ENCODE measurements around the gene SDHD. TPM values are rescaled to one million over a fixed set of nuclear protein-coding genes. Genes with fewer than 3 reads are reported as not detected.

Gene SDHD
- total RNA-seq, 4 donors from 2014 or later = 102 to 120 (median 113) TPM

GRCh38 chr11:112097734-112098528, 11.3 kb downstream of the SDHD start:
- Histone ChIP-seq H3K4me1 (no peaks in the 10 kb centered on the region), H3K4me3 (no peak overlapping the region), H3K27me3 (no peaks in the 10 kb centered on the region), H3K9me3 (no peaks in the 10 kb centered on the region), H3K36me3 (peaks cover 0 to 67% of the 10 kb centered on the region in 2 donors), H3K27ac (no peak overlapping the region)
- WGBS, 2 donors (ENCODE audit: low coverage in 1 of 2) = 86 to 92% methylated on average over 5 to 6 of the region's 11 CpGs
- TF ChIP-seq POLR2AphosphoS5 (IDR thresholded peaks at IDR 0.05) (no peak), EP300 (IDR thresholded peaks at IDR 0.05) (no peak), POLR2A (IDR thresholded peaks at IDR 0.05) (no peak), CTCF (IDR thresholded peaks at IDR 0.05) (no peak)
- ATAC-seq = no peak

- Histone ChIP-seq H3K4me1 (no peaks in the 10 kb centered on the region), H3K27me3 (no peaks in the 10 kb centered on the region), H3K4me3 (no peak overlapping the region), H3K36me3 (peaks cover 0 to 42% of the 10 kb centered on the region in 2 donors), H3K9me3 (no peaks in the 10 kb centered on the region), H3K27ac (no peak overlapping the region)
- no peak for ATAC-seq
- 30 to 40% methylated on average over 2 of the region's 2 CpGs for WGBS, 2 donors (ENCODE audit: low coverage in 1 of 2)
- no peak for TF ChIP-seq POLR2A (IDR thresholded peaks at IDR 0.05)
Measured at GRCh38 chr11:112100462-112100861, 13.8 kb downstream of the SDHD start.

- no peak overlapping the region for H3K4me3 ChIP-seq
- ATAC-seq = no peak
- H3K9me3 ChIP-seq = no peaks in the 10 kb centered on the region
- TF ChIP-seq EP300 (IDR thresholded peaks at IDR 0.05) = no peak
- no peak for TF ChIP-seq CTCF (IDR thresholded peaks at IDR 0.05)
- no peak for TF ChIP-seq POLR2A (IDR thresholded peaks at IDR 0.05)
- no peak for TF ChIP-seq POLR2AphosphoS5 (IDR thresholded peaks at IDR 0.05)
- 81% methylated on average over 2 to 6 of the region's 6 CpGs for WGBS, 2 donors (ENCODE audit: low coverage in 1 of 2)
- no peaks in the 10 kb centered on the region for H3K27me3 ChIP-seq
- no peaks in the 10 kb centered on the region for H3K4me1 ChIP-seq
- peaks cover 0 to 23% of the 10 kb centered on the region in 2 donors for H3K36me3 ChIP-seq
- no peak overlapping the region for H3K27ac ChIP-seq
Measured at GRCh38 chr11:112103446-112103845, 16.8 kb downstream of the SDHD start.

GRCh38 chr11:112106070-112106469, 19.4 kb downstream of the SDHD start:
- H3K4me1 ChIP-seq = no peaks in the 10 kb centered on the region
- no peak overlapping the region for H3K27ac ChIP-seq
- no peak for ATAC-seq
- 76 to 100% methylated on average over 3 to 4 of the region's 8 CpGs for WGBS, 2 donors (ENCODE audit: low coverage in 1 of 2)
- H3K4me3 ChIP-seq = no peak overlapping the region
- H3K27me3 ChIP-seq = no peaks in the 10 kb centered on the region
- peaks cover 0 to 11% of the 10 kb centered on the region in 2 donors for H3K36me3 ChIP-seq
- TF ChIP-seq CTCF (IDR thresholded peaks at IDR 0.05) (no peak), POLR2AphosphoS5 (IDR thresholded peaks at IDR 0.05) (no peak), POLR2A (IDR thresholded peaks at IDR 0.05) (no peak), EP300 (IDR thresholded peaks at IDR 0.05) (no peak)
- H3K9me3 ChIP-seq = no peaks in the 10 kb centered on the region

GRCh38 chr11:112113539-112114457, 27.1 kb downstream of the SDHD start:
- Histone ChIP-seq H3K9me3 (no peaks in the 10 kb centered on the region), H3K36me3 (peaks cover 0 to 2% of the 10 kb centered on the region in 2 donors), H3K27me3 (no peaks in the 10 kb centered on the region), H3K4me3 (no peak overlapping the region), H3K4me1 (no peaks in the 10 kb centered on the region), H3K27ac (no peak overlapping the region)
- no peak for ATAC-seq
- WGBS, 2 donors (ENCODE audit: low coverage in 1 of 2) = 27 to 62% methylated on average over 3 to 6 of the region's 6 CpGs
- TF ChIP-seq CTCF (IDR thresholded peaks at IDR 0.05) = peak; percentile 65 to 67 (median 66)
- TF ChIP-seq EP300 (IDR thresholded peaks at IDR 0.05) = no peak

Data from gastroesophageal sphincter (tissue), 4 donors.